CD4-positive, alpha-beta T cell treated with Interleukin-12 subunit alpha and Interleukin-12 subunit beta, for 1 hour (primary cell): ENCODE measurements around the gene DEFB121.

Experiments used
- DNase-seq: peaks from one replicate; pipeline ENCODE4 v3.0.0-alpha.2; 2020

Gene DEFB121

DNA sequence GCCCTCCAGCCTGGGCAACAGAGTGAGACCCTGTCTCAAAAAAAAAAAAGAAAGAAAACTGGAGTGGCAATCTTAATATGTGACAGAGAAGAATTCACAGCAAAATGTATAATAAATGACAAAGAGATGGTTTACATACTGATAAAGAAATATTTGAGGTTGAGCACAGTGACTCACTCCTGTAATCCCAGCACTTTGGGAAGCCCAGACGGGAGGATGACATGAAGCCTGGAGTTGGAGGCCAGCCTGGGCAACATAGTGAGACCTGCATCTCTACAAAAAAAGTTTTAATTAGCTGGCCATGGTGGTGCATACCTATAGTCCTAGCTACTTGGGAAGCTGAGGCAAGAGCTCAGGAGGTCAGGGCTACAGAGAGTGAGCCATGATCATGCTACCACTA is 50.0 kb downstream of the DEFB121 start:
- DNase-seq: no peak
